ENCODE data around the gene KIDINS220.
A peak's percentile ranks its signal among the peaks of the same experiment; 100 is the strongest.

KIDINS220 gene

GRCh38 chr2:8799004-8799403 is 38.4 kb downstream of the KIDINS220 start:
- no peak for TF ChIP-seq CTCF (conservative IDR thresholded peaks at IDR 0.05; ENCODE audit: low read depth, low read length)
- no peak for DNase-seq (ENCODE audit: low read depth)
- H3K4me3 ChIP-seq (ENCODE audit: low read depth, low read length): no peak overlapping the region

GRCh38 chr2:8798393-8798792 is 39.0 kb downstream of the KIDINS220 start:
- no peak for DNase-seq (ENCODE audit: low read depth)
- H3K4me3 ChIP-seq (ENCODE audit: low read depth, low read length): no peak overlapping the region
- TF ChIP-seq CTCF (conservative IDR thresholded peaks at IDR 0.05; ENCODE audit: low read depth, low read length): no peak

- no peak for TF ChIP-seq CTCF (conservative IDR thresholded peaks at IDR 0.05; ENCODE audit: low read depth, low read length)
- DNase-seq (ENCODE audit: low read depth): peak; percentile 25
- no peak overlapping the region for H3K4me3 ChIP-seq (ENCODE audit: low read depth, low read length)
Measured at GRCh38 chr2:8797682-8798081, 39.7 kb downstream of the KIDINS220 start.

GRCh38 chr2:8796878-8797550 is 40.4 kb downstream of the KIDINS220 start:
- H3K4me3 ChIP-seq (ENCODE audit: low read depth, low read length): no peak overlapping the region
- TF ChIP-seq CTCF (conservative IDR thresholded peaks at IDR 0.05; ENCODE audit: low read depth, low read length): no peak
- DNase-seq (ENCODE audit: low read depth): no peak

- H3K4me3 ChIP-seq (ENCODE audit: low read depth, low read length): no peak overlapping the region
- no peak for DNase-seq (ENCODE audit: low read depth)
- no peak for TF ChIP-seq CTCF (conservative IDR thresholded peaks at IDR 0.05; ENCODE audit: low read depth, low read length)
Measured at GRCh38 chr2:8796315-8796848, 41.0 kb downstream of the KIDINS220 start.

- peak; percentile 76 for DNase-seq (ENCODE audit: low read depth)
- no peak for TF ChIP-seq CTCF (conservative IDR thresholded peaks at IDR 0.05; ENCODE audit: low read depth, low read length)
- no peak overlapping the region for H3K4me3 ChIP-seq (ENCODE audit: low read depth, low read length)
Measured at GRCh38 chr2:8794923-8795825, 42.2 kb downstream of the KIDINS220 start.
